ENCODE results near the gene AKR1C2. TPM values are rescaled to one million over a fixed set of nuclear protein-coding genes. Genes with fewer than 3 reads are reported as not detected.

The AKR1C2 gene
- total RNA-seq, 1 donor from 2014 or later = 0.22 TPM

DNA sequence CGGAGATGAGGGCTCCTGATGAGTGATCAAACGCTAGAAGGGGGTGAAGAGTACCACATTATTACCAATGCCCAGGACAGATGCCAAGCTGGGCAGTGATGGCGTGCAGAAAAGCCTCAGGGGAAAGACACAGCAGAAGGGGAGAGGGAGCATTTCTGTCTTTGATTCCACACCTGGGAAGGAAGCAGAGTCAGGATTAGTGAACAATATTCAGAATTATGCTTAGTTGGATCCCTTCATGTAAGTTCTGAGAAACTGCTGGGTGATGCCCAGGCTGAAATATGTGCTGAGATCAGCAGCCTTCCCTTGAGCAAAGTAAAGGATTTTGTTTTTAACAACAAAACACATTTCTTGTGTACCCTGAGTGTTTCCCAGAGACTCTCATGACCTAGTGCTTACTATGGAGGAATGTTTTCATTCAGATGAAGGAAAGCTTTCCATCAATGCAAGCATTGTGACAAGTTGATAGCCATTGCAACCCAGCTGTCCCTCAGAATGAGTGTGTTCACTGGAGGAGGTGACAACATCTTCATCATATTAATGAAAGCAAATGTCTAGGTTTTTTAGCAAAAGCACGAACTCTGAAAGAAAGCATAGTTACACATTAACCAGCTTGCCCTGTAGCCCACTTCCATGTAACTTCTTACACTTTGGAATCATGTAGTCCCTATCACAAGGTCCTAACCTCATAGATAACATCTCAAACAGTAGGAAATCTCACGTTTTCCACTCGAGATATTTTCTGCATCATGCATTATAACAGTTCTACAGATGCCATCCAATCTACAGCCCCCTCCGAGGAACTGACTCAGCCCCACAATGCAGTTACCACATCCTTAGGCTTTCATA, 64.2 kb downstream of the AKR1C2 start:
- DNase-seq (ENCODE audit: low spot score) = no peak
- H3K36me3 Mint-ChIP-seq (ENCODE audit: low read depth) = no peaks in the 10 kb centered on the region
- H3K9me3 Mint-ChIP-seq (ENCODE audit: low read depth) = no peaks in the 10 kb centered on the region
- H3K4me1 Mint-ChIP-seq (ENCODE audit: low read depth) = peaks cover 28% of the 10 kb centered on the region
- TF ChIP-seq, protein P1, sequence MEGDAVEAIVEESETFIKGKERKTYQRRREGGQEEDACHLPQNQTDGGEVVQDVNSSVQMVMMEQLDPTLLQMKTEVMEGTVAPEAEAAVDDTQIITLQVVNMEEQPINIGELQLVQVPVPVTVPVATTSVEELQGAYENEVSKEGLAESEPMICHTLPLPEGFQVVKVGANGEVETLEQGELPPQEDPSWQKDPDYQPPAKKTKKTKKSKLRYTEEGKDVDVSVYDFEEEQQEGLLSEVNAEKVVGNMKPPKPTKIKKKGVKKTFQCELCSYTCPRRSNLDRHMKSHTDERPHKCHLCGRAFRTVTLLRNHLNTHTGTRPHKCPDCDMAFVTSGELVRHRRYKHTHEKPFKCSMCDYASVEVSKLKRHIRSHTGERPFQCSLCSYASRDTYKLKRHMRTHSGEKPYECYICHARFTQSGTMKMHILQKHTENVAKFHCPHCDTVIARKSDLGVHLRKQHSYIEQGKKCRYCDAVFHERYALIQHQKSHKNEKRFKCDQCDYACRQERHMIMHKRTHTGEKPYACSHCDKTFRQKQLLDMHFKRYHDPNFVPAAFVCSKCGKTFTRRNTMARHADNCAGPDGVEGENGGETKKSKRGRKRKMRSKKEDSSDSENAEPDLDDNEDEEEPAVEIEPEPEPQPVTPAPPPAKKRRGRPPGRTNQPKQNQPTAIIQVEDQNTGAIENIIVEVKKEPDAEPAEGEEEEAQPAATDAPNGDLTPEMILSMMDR (IDR thresholded peaks at IDR 0.05) = no peak
- H3K4me3 Mint-ChIP-seq (ENCODE audit: unreplicated experiment) = no peak overlapping the region
- peaks cover 7% of the 10 kb centered on the region for H3K27me3 Mint-ChIP-seq (ENCODE audit: low read depth)
- no peak overlapping the region for H3K27ac Mint-ChIP-seq (ENCODE audit: unreplicated experiment)

Other genes with a start within 250 kb of the AKR1C2 start
- gene AKR1E2, start 177.7 kb downstream of the AKR1C2 start, total RNA-seq = 4.1 to 5.3 TPM (median 4.9 TPM) in 3 replicates
- gene AKR1C1, start 40.4 kb downstream of the AKR1C2 start, total RNA-seq = 1.3 to 1.8 TPM (median 1.7 TPM) in 3 replicates
- gene AKR1C3, start 90.6 kb upstream of the AKR1C2 start, total RNA-seq = 0.46 to 0.54 TPM (median 0.50 TPM) in 3 replicates
- gene AKR1C8, start 181.3 kb upstream of the AKR1C2 start, total RNA-seq = not detected in 3 replicates
- gene AKR1C4, start 193.0 kb upstream of the AKR1C2 start, total RNA-seq = not detected in 3 replicates

Measured in chondrocyte (in vitro differentiated cells).